Measurements from ENCODE around the gene PTTG1IP. TPM values are rescaled to one million over a fixed set of nuclear protein-coding genes. Genes with fewer than 3 reads are reported as not detected.

PTTG1IP gene
- total RNA-seq, 4 donors from 2014 or later = 175 to 328 (median 234) TPM

- Histone ChIP-seq H3K9me3 (peaks cover 0 to 14% (median 0%) of the 10 kb centered on the region in 4 donors), H3K4me3 (no peak overlapping the region), H3K4me1 (peaks cover 0 to 52% (median 15%) of the 10 kb centered on the region in 4 donors), H3K27me3 (no peaks in the 10 kb centered on the region), H3K36me3 (peaks cover 0 to 36% (median 0%) of the 10 kb centered on the region in 3 donors), H3K27ac (peak overlapping the region in 2 of 4 donors; percentile 41 to 99)
- WGBS, 2 donors = 89 to 100% methylated on average over 3 to 4 of the region's 8 CpGs
- no peak for DNase-seq (ENCODE audit: low spot score in 2 of 2)
- TF ChIP-seq CTCF (IDR thresholded peaks at IDR 0.05) = no peak
- TF ChIP-seq EP300 (IDR thresholded peaks at IDR 0.05) = no peak
- no peak for TF ChIP-seq POLR2A (IDR thresholded peaks at IDR 0.05)
Observed at GRCh38 chr21:44815225-44815624, 58.3 kb downstream of the PTTG1IP start.

- peaks cover 0 to 7% (median 0%) of the 10 kb centered on the region in 4 donors for H3K9me3 ChIP-seq
- H3K4me3 ChIP-seq = no peak overlapping the region
- peak overlapping the region in 2 of 4 donors; percentile 41 to 99 for H3K27ac ChIP-seq
- WGBS, 2 donors = 74 to 83% methylated on average over 11 of the region's 11 CpGs
- H3K27me3 ChIP-seq = no peaks in the 10 kb centered on the region
- no peak for DNase-seq (ENCODE audit: low spot score in 2 of 2)
- peaks cover 0 to 52% (median 15%) of the 10 kb centered on the region in 4 donors for H3K4me1 ChIP-seq
- H3K36me3 ChIP-seq = peaks cover 0 to 42% (median 0%) of the 10 kb centered on the region in 3 donors
- TF ChIP-seq CTCF (IDR thresholded peaks at IDR 0.05) (no peak), POLR2A (IDR thresholded peaks at IDR 0.05) (no peak), EP300 (IDR thresholded peaks at IDR 0.05) (no peak)
Observed at GRCh38 chr21:44814498-44815023, 58.9 kb downstream of the PTTG1IP start.

GRCh38 chr21:44813727-44814126 is 59.8 kb downstream of the PTTG1IP start:
- Histone ChIP-seq H3K4me3 (no peak overlapping the region), H3K27me3 (no peaks in the 10 kb centered on the region), H3K9me3 (no peaks in the 10 kb centered on the region), H3K4me1 (peaks cover 0 to 48% (median 15%) of the 10 kb centered on the region in 4 donors), H3K27ac (peak overlapping the region in 1 of 4 donors; percentile 46), H3K36me3 (peaks cover 0 to 51% (median 0%) of the 10 kb centered on the region in 3 donors)
- DNase-seq (ENCODE audit: low spot score in 2 of 2) = no peak
- TF ChIP-seq EP300 (IDR thresholded peaks at IDR 0.05) (no peak), POLR2A (IDR thresholded peaks at IDR 0.05) (no peak), CTCF (IDR thresholded peaks at IDR 0.05) (no peak)
- 87 to 95% methylated on average over 5 to 10 of the region's 18 CpGs for WGBS, 2 donors

GRCh38 chr21:44813149-44813548 is 60.3 kb downstream of the PTTG1IP start:
- Histone ChIP-seq H3K4me3 (no peak overlapping the region), H3K4me1 (peaks cover 0 to 43% (median 15%) of the 10 kb centered on the region in 4 donors), H3K9me3 (no peaks in the 10 kb centered on the region), H3K27me3 (no peaks in the 10 kb centered on the region), H3K36me3 (peaks cover 0 to 56% (median 0%) of the 10 kb centered on the region in 3 donors), H3K27ac (no peak overlapping the region)
- 86 to 90% methylated on average over 10 of the region's 10 CpGs for WGBS, 2 donors
- TF ChIP-seq EP300 (IDR thresholded peaks at IDR 0.05) = no peak
- TF ChIP-seq POLR2A (IDR thresholded peaks at IDR 0.05) = no peak
- TF ChIP-seq CTCF (IDR thresholded peaks at IDR 0.05) = no peak
- no peak for DNase-seq (ENCODE audit: low spot score in 2 of 2)

GRCh38 chr21:44812640-44813039 is 60.9 kb downstream of the PTTG1IP start:
- Histone ChIP-seq H3K36me3 (peaks cover 0 to 61% (median 3%) of the 10 kb centered on the region in 3 donors), H3K4me3 (no peak overlapping the region), H3K27ac (no peak overlapping the region), H3K4me1 (peaks cover 0 to 43% (median 15%) of the 10 kb centered on the region in 4 donors), H3K27me3 (no peaks in the 10 kb centered on the region), H3K9me3 (no peaks in the 10 kb centered on the region)
- 85 to 90% methylated on average over 12 to 14 of the region's 14 CpGs for WGBS, 2 donors
- TF ChIP-seq POLR2A (IDR thresholded peaks at IDR 0.05) (no peak), EP300 (IDR thresholded peaks at IDR 0.05) (no peak), CTCF (IDR thresholded peaks at IDR 0.05) (no peak)
- no peak for DNase-seq (ENCODE audit: low spot score in 2 of 2)

All from tibial nerve (tissue), 4 donors.